ENCODE data around the gene C5orf24.
A peak's percentile ranks its signal among the peaks of the same experiment; 100 is the strongest.
"Not testable (repeated sequence)": the region's sequence is repeated elsewhere in the genome, so short reads cannot be mapped to it uniquely, and the experiment has no call there.

Gene C5orf24

GRCh38 chr5:134857401-134857800 is 11.6 kb downstream of the C5orf24 start:
- DNase-seq (no peak), ATAC-seq (no peak)

- DNase-seq (no peak), ATAC-seq (no peak)
Measured at GRCh38 chr5:134864707-134865106, 18.9 kb downstream of the C5orf24 start.

- peak; percentile 26 for DNase-seq
- no peak for ATAC-seq
Measured at GRCh38 chr5:134873494-134873893, 27.7 kb downstream of the C5orf24 start.

GRCh38 chr5:134873987-134874830 is 28.4 kb downstream of the C5orf24 start, which contains the start of gene TXNDC15:
TSS of gene TXNDC15 (plus strand) at chr5:134874371. CDS start at chr5:134874428, 57 bp downstream.
- ATAC-seq (peak; percentile 89), DNase-seq (peak; percentile 82)

- DNase-seq (peak; percentile 49), ATAC-seq (peak; percentile 53)
Measured at GRCh38 chr5:134874831-134875655, 29.3 kb downstream of the C5orf24 start.

GRCh38 chr5:134877159-134877558 is 31.4 kb downstream of the C5orf24 start:
- no peak for ATAC-seq

GRCh38 chr5:134878403-134878802 is 32.6 kb downstream of the C5orf24 start:
- DNase-seq (no peak), ATAC-seq (no peak)

More at GRCh38 chr5:134877159-134877558, 31.4 kb downstream of the C5orf24 start:
- DNase-seq, result no peak

- no peak for ATAC-seq
Measured at GRCh38 chr5:134879456-134879855, 33.7 kb downstream of the C5orf24 start.

GRCh38 chr5:134880937-134881336 is 35.2 kb downstream of the C5orf24 start:
- ATAC-seq, DNase-seq: not testable (repeated sequence)

More at GRCh38 chr5:134879456-134879855, 33.7 kb downstream of the C5orf24 start:
- no peak for DNase-seq

GRCh38 chr5:134881711-134882110 is 35.9 kb downstream of the C5orf24 start:
- not testable (repeated sequence) for ATAC-seq

GRCh38 chr5:134887593-134888159 is 41.9 kb downstream of the C5orf24 start:
- DNase-seq (no peak), ATAC-seq (no peak)

More at GRCh38 chr5:134881711-134882110, 35.9 kb downstream of the C5orf24 start:
- DNase-seq, result not testable (repeated sequence)

- no peak for ATAC-seq
- DNase-seq, result no peak
Measured at GRCh38 chr5:134889335-134889734, 43.6 kb downstream of the C5orf24 start.

- no peak for DNase-seq
- ATAC-seq, result no peak
Measured at GRCh38 chr5:134891473-134891872, 45.7 kb downstream of the C5orf24 start.

GRCh38 chr5:134892282-134892681 is 46.5 kb downstream of the C5orf24 start:
- ATAC-seq, result no peak
- DNase-seq, result no peak

- DNase-seq (no peak), ATAC-seq (no peak)
Measured at GRCh38 chr5:134892926-134893325, 47.2 kb downstream of the C5orf24 start.

GRCh38 chr5:134893748-134894505 is 48.2 kb downstream of the C5orf24 start:
- DNase-seq (no peak), ATAC-seq (no peak)

GRCh38 chr5:134902071-134902801 is 56.5 kb downstream of the C5orf24 start:
- ATAC-seq (no peak), DNase-seq (no peak)

GRCh38 chr5:134904610-134905245 is 59.0 kb downstream of the C5orf24 start, which contains the start of gene PCBD2:
TSS of gene PCBD2 (plus strand) at chr5:134905131. CDS start at chr5:134905140, 9 bp downstream.
- peak; percentile 94 for ATAC-seq
- peak; percentile 96 for DNase-seq

GRCh38 chr5:134905246-134905996 is 59.7 kb downstream of the C5orf24 start:
- DNase-seq, result peak; percentile 25

More at GRCh38 chr5:134905246-134905996, 59.7 kb downstream of the C5orf24 start:
- peak; percentile 5 for ATAC-seq

All from stimulated activated naive CD8-positive, alpha-beta T cell treated with anti-CD3 and anti-CD28 coated beads, Interleukin-15, Interleukin-2, amounts not matched to agents 100 U/mL and 50 U/mL, for 24 hours (primary cell).